ENCODE measurements around the gene GLRX2.

DNA sequence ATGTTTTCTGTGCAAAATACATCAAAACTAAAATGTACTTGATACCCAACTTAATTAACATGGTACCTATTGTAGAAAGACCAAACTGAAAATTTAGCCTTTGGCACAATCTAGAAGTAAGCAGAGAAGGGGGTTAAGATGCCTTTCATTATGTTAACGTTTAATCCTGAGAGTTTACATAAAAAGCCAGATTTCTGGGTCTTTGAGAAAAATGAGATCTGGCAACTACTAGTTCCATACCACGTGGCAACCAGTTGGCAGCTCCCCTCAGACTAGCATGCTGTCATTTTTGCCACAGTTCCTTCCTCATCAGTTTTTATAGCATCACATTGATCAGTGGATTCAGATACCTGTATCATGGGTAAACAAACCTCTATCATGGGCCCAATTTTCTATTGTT lies 44.3 kb downstream of the GLRX2 start:
- TF ChIP-seq POLR2A (IDR thresholded peaks at IDR 0.05; ENCODE audit: low read depth, low read length), result no peak
- no peak for TF ChIP-seq TAF1 (IDR thresholded peaks at IDR 0.05; ENCODE audit: borderline replicate concordance, low read depth, low read length)
